ENCODE data around the gene DOC2A.

DNA sequence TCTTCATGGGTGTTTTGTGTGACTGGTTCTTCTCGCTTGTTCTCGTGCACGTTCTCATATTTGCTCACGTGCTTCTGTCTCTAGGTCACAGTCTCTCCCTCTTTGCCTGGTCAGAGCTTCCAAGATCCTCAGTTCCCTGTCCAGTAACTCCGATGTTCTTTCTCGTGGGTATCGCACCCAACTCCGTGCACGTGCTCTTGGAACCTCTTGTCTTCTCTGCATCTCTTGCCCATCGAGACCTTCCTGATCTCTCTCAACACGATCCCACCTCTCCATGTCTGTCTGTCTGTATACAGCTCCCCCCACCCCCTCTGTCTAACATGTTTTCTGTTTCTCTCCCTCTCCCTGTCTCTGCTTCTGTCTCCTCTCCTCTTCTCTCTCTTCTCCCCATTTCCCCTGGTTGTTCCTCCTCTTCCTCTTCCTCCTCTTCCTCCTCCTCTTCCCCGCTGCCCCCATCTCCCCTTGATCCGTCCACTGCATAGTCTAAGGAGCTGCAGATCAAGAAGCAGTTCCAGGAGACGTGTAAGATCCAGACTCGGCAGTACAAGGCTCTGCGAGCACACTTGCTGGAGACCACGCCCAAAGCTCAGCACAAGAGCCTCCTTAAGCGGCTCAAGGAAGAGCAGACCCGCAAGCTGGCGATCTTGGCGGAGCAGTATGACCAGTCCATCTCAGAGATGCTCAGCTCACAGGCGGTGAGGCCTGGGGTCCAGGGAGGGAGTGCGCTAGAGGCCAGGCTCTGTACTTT, 21.5 kb downstream of the DOC2A start:
- TF ChIP-seq CTCF (IDR thresholded peaks at IDR 0.05), result no peak
- no peak for TF ChIP-seq POLR2A (IDR thresholded peaks at IDR 0.05)
